Stimulated activated effector memory CD8-positive, alpha-beta T cell treated with anti-CD3 and anti-CD28 coated beads, Interleukin-12 subunit alpha, Interleukin-12 subunit beta, amount 100 ng/mL, for 72 hours (primary cell): ENCODE results near the gene KSR1.

ENCODE experiments used
- ATAC-seq: fragments of 150-1000 bp; cut with Tn5 transposase; 2 replicates; pipeline ENCODE4 v1.10.0; 2021
- DNase-seq, 2 donors: peaks; one replicate each; pipeline ENCODE4 v3.0.0; 2021 to 2022; ENCODE audit warnings: low spot score in 2 of 2
- H3K27ac Mint-ChIP-seq: one replicate; pipeline ENCODE4 v1.8.0; 2022; ENCODE audit warnings: mild to moderate bottlenecking, mixed read lengths
- H3K36me3 Mint-ChIP-seq: one replicate; pipeline ENCODE4 v1.8.0; 2022; ENCODE audit warnings: mild to moderate bottlenecking, mixed read lengths
- H3K4me1 Mint-ChIP-seq: one replicate; pipeline ENCODE4 v1.8.0; 2022; ENCODE audit warnings: mixed read lengths
- H3K4me3 Mint-ChIP-seq: one replicate; pipeline ENCODE4 v1.8.0; 2022; ENCODE audit warnings: mild to moderate bottlenecking, mixed read lengths
- H3K9me3 Mint-ChIP-seq: one replicate; pipeline ENCODE4 v1.8.0; 2022; ENCODE audit warnings: mixed read lengths

Gene KSR1

DNA sequence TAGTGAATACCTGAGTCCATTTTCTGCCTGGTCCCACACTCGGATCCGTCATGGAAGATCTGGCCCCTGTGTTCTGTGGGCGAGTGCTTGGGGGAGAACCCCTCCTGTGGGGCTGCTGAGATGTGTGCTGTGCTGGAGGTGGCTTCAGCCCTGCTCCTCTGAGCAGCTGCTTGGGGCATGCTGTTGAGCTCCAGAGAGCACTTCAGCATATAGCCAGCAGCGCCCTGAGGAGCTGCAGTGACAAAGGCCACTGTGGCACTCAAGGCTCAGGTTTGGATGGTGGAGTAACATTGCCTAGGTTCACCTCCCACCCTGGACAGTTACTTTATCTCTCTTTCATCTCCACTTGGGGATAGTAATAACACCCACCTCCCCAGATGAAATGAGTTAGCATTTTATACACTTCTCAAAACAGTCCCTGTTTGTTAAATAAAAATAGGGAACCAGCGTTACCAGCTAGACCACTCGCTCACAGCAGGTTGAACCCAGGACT, 75.3 kb downstream of the KSR1 start:
- ATAC-seq (no peak), DNase-seq (no peak)
- H3K4me3 Mint-ChIP-seq = no peak overlapping the region
- no peaks in the 10 kb centered on the region for H3K9me3 Mint-ChIP-seq
- H3K27ac Mint-ChIP-seq = no peak overlapping the region
- peaks cover 5% of the 10 kb centered on the region for H3K36me3 Mint-ChIP-seq
- H3K4me1 Mint-ChIP-seq = peaks cover 64% of the 10 kb centered on the region

DNA sequence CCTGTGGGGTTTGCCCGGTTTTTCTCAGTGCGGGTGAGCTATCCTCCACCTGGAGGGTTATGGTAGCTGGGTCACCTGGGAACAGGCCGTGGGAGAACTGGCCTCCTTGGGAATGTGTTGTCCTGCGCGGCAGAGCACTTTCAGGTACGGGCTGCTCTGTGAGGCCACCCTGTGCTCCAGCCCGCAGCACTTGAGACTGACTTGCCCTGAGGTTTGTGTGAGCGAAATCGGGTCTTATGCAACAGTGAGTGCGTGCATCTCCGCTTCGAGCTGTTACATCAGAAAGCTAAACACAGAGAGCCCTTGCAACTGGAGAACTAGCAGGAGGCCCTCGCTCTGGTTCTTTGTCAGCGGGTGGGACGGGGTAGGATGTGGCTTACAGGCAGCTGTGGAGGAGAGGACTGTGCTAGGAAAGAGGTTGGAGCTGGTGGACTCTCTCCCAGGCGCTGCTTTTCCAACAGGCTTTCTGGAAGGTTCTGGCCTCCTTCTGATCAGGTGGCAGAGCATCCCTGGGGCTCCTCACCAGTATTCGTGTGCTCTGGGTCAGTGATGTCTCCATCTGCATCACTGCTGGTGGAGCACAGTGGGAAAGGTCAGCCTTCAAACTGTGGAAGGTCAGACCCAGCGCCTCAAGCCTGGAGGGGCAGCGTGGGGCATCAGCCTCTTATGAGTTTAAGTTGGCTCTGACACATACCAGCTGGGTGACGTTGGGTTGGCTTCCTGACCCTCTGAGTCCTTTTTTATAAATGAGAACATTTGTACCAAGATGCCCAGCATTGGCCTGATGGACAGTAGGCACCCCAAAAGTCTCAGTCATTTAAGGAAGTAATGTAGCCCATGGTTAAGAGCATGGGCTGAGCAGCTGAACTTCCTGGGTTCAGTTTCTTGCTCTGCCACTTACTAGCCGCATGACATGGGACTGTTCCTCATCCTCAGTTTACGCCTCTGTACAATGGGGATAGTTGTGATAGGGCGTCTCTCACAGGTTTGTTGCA, 76.3 kb downstream of the KSR1 start:
- Mint-ChIP-seq H3K4me1 (peaks cover 64% of the 10 kb centered on the region), H3K4me3 (no peak overlapping the region), H3K9me3 (no peaks in the 10 kb centered on the region), H3K27ac (no peak overlapping the region), H3K36me3 (peaks cover 5% of the 10 kb centered on the region)
- ATAC-seq = no peak
- DNase-seq = no peak

DNA sequence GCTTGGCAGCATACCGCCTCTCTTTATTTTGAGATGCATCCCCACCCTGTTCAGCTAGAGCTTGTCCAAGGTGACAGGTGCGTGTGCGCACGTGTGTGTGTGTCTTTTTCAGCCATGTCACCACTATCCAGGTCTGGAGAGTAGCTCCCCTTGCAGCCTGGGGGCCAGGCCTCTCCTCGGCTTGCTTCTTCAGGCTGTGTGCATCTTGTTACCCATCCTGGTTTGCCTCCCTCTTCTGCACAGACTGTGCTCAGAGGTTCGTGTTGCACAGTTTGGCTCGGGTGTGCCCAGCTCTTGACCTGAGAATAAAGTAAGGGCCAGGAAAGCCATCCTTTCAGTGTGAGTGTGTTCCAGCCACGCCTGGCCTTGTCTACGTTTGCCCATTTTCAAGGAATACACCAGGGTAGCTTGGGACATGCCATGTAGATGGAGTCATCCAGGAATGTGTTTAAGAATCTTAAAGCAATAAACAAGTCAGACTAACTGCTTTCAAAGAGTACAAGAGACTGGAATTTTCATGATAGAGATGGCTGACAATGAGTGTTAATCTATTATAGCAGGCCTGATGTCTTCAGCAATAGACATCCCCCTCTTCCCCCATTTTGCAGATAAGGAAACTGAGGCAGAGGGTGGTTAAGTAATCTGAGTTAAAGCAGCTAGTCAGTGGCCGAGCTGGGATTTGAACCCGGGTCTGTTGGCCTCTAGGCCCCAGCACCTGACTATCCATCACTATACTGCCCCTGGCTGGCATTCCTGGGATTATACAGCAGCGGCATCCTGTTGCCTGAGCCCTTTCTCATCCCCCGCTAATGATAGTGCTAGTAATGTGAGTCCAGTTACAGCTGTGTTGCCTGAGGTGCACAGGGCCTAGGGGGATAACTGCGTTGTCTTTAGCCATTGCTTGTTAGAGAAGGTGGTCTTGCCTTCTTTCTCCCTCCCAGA, 77.9 kb downstream of the KSR1 start:
- DNase-seq = no peak
- ATAC-seq = no peak
- no peak overlapping the region for H3K4me3 Mint-ChIP-seq
- peaks cover 66% of the 10 kb centered on the region for H3K4me1 Mint-ChIP-seq
- peaks cover 5% of the 10 kb centered on the region for H3K36me3 Mint-ChIP-seq
- no peaks in the 10 kb centered on the region for H3K9me3 Mint-ChIP-seq
- no peak overlapping the region for H3K27ac Mint-ChIP-seq

DNA sequence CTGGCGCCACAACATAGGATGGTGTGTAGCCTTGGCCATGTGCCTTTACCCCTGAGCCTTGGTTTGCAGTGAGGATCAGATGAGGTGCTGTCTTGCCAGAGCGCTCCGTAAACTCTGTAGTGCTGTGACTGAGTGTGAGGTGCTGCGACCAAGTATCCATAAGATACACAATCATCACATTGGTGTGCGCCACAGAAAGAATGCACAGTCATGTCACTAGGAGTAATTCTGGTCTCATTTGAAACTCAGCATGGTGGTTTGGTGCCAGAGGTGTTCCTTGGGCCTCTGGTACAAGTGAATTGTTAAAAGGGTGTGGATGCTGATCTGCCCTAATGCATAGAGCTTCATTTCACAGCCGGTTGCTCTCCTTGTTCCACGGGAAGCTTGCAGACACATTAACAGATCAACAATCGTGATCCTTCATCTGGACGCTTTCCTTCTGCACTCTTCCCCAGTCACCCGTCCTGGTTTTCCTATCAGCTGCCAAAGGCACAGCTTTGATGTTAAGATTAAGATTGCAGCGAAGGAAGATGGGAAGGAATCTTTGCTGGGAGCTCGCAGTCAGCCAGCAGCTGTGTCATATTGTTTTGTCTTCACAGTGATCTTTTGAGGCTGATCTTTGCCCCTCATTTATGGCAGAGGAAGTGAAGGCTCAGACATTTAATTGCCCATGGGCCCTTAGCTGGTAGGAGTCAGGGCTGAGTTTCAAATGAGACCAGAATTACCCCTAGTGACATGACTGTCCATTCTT, 79.1 kb downstream of the KSR1 start:
- ATAC-seq = no peak
- Mint-ChIP-seq H3K4me3 (no peak overlapping the region), H3K4me1 (peaks cover 65% of the 10 kb centered on the region), H3K27ac (peak overlapping the region; percentile 79), H3K9me3 (no peaks in the 10 kb centered on the region), H3K36me3 (peaks cover 5% of the 10 kb centered on the region)
- no peak for DNase-seq

DNA sequence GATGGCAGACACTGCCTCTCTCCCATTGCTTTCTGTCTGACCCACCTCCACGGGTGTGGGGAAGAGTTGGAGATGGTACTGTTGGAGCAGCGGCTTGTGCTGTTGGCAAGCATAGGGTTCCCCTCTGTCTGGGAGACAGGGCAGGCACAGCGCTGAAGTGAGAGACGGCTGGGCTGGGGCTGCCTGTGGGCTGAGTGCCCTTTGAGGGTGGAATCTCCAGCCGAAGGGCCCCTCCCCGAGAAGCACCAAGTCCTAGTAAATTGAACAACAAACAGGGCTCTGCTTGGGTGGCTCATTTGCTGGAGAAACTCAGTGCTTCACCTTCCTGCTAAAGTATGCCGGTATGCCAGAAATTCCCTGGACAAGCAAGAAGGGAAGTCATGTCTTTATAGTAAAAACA, 79.7 kb downstream of the KSR1 start:
- ATAC-seq (no peak), DNase-seq (no peak)
- Mint-ChIP-seq H3K4me3 (no peak overlapping the region), H3K4me1 (peaks cover 67% of the 10 kb centered on the region), H3K27ac (peak overlapping the region; percentile 79), H3K36me3 (peaks cover 5% of the 10 kb centered on the region), H3K9me3 (no peaks in the 10 kb centered on the region)

DNA sequence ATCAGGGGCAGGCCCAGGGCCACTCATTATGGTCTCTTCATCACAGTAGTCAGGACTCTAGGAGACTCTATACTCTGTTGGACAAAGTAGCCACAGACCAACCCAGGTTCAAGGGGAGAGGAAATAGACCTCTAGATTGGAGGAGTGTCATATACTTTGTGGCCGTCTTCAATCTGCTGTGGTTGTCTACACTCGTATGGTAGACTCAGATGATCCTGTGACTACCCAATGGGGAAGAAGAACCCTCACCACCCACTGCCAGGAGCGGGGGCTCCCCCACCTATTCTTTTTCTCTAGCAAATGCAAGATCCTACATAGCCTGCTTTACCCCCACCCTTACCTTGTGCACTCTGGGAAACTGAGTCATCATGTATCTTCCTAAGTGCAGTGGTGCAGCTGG, 80.5 kb downstream of the KSR1 start:
- no peak overlapping the region for H3K4me3 Mint-ChIP-seq
- no peak for DNase-seq
- H3K4me1 Mint-ChIP-seq = peaks cover 71% of the 10 kb centered on the region
- H3K36me3 Mint-ChIP-seq = peaks cover 5% of the 10 kb centered on the region
- H3K27ac Mint-ChIP-seq = peak overlapping the region; percentile 79
- H3K9me3 Mint-ChIP-seq = no peaks in the 10 kb centered on the region
- peak; percentile 38 for ATAC-seq

DNA sequence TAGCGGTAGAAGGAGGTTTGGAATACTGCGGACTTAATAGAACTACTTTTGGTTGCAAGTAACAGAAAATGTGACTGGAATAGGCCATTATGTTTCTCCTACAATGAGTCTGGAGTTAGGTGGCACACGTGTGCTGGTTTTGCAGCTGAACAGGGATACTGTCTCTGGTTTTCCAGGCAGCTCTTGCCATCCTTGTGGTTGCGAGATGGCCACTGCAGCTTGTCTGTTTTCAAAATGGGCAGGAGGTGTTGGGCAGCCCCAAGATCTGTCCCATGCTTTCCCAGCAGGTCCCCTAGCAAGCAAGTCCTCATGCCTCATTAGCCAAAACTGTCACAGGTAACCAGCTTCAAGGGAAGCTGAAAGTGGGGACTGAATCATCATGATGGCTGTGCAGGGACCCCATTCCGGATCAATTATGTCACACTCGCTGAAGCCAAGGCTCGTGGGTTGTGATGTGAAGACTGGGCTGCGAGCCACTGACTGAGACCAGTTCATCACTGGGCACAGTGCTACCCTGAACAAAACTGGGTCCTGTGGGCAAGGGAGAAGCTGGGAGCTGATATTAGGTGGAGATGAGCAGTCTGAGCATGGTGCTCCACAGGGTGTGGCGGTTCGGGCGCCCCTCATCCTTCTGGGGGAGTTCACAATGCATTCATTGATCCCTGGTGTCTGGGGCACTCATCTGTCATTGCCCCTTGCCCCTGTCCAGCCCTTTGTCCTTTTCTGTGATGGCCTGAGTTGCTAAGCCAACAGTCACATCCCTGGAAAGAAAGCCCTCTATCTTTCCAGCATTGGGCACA, 82.1 kb downstream of the KSR1 start:
- Mint-ChIP-seq H3K27ac (no peak overlapping the region), H3K4me3 (no peak overlapping the region), H3K4me1 (peaks cover 71% of the 10 kb centered on the region), H3K9me3 (no peaks in the 10 kb centered on the region), H3K36me3 (peaks cover 5% of the 10 kb centered on the region)
- ATAC-seq (no peak), DNase-seq (no peak)

DNA sequence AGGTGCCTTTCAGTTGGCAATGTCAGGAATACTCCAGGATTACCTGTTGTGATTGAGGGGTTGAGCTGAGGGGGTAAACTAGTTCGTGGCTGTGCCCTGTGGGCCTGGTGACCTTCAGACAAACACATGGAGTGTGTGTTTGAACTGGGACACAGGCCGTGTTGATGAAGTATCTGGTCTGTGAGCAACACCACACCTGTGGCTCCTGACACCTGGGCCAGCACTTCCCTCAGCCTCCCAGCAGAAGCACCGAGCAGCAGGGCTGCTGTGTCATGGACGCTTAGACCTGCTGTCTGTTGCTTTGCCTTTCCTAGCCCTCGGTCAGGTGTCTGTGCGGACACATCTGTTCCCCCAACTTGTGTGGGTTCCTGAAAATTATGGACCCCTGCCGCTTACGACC, 82.9 kb downstream of the KSR1 start:
- Mint-ChIP-seq H3K27ac (no peak overlapping the region), H3K4me3 (no peak overlapping the region), H3K9me3 (no peaks in the 10 kb centered on the region), H3K36me3 (peaks cover 5% of the 10 kb centered on the region), H3K4me1 (peaks cover 71% of the 10 kb centered on the region)
- DNase-seq (no peak), ATAC-seq (no peak)

GRCh38 chr17:27539794-27540317, 83.6 kb downstream of the KSR1 start:
- ATAC-seq = no peak
- Mint-ChIP-seq H3K4me1 (peaks cover 73% of the 10 kb centered on the region), H3K4me3 (no peak overlapping the region), H3K9me3 (no peaks in the 10 kb centered on the region), H3K27ac (no peak overlapping the region), H3K36me3 (peaks cover 12% of the 10 kb centered on the region)
- no peak for DNase-seq

DNA sequence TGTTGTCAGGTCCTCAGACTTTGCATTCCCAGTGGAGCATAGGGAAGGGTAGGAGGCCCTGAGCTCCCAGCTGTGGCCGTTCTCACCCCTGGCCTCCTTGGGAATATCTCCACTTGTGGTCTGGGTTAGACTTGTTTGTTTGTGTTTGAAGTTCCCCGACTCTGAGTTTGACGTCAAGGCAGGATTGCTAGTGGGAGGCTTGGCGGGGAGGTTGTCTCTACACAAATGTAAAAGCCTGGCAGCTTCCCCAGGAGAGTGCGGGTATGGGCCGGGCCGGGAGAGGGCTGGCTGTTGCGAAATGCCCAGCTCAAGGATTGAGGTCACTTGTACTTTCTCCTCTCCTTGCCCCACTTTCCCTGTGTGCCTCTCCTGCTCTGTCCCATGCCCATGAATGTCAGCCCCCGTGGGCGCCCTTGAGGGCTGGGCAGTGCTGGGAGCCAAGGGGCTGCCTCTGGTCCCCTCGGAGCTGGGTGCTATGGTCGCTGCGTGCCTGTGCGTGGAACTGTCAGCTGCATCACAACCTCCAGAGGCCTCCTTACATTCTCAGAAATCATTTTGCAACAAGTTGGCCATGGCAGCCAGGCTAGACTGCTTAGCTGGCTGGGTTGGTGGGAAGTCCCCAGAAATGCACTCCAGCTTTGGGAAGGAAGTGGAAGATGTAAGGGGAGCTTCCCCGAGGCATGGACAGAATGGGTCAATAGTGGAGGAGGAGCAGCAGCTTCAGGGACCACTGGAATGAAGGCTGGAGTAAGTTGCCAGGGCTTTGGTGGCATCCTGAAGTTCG, 84.3 kb downstream of the KSR1 start:
- no peak overlapping the region for H3K4me3 Mint-ChIP-seq
- no peak overlapping the region for H3K27ac Mint-ChIP-seq
- H3K9me3 Mint-ChIP-seq = no peaks in the 10 kb centered on the region
- H3K36me3 Mint-ChIP-seq = peaks cover 13% of the 10 kb centered on the region
- ATAC-seq = no peak
- no peak for DNase-seq
- H3K4me1 Mint-ChIP-seq = peaks cover 75% of the 10 kb centered on the region

GRCh38 chr17:27541301-27542023, 85.2 kb downstream of the KSR1 start:
- peaks cover 75% of the 10 kb centered on the region for H3K4me1 Mint-ChIP-seq
- ATAC-seq = no peak
- H3K4me3 Mint-ChIP-seq = no peak overlapping the region
- peaks cover 9% of the 10 kb centered on the region for H3K36me3 Mint-ChIP-seq
- no peak overlapping the region for H3K27ac Mint-ChIP-seq
- no peaks in the 10 kb centered on the region for H3K9me3 Mint-ChIP-seq
- no peak for DNase-seq

DNA sequence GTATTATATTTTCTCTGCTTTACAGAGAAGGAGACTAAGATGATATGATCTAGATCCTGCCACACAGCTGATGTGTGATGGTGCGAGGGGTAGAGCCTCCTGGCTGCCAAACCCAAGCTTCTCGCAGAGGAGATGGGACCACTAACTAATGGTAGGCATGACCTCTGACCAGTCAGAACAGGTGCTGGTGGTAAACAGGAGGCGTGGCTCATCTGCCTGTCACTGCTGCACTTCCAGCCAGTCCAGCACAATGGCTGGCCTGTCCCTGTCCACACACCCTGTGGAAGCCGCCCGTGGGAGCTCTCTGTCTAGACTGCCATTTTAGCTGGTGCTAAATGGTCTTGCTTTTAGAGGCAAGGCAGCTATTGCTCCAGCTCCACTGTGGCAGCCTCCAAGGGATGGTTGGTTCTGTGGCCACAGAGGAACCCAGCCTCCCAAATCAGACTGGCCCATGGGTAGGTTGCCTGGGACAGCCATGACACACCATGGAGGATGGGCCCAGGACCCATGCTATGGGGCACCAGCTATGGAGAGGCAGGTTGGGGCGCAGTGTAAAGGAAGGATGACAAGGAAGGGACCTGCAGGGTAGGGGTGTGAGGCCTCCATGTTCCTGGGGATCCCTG, 86.7 kb downstream of the KSR1 start:
- H3K27ac Mint-ChIP-seq = peak overlapping the region; percentile 63
- no peaks in the 10 kb centered on the region for H3K9me3 Mint-ChIP-seq
- no peak for ATAC-seq
- DNase-seq = no peak
- H3K4me3 Mint-ChIP-seq = no peak overlapping the region
- peaks cover 8% of the 10 kb centered on the region for H3K36me3 Mint-ChIP-seq
- H3K4me1 Mint-ChIP-seq = peaks cover 80% of the 10 kb centered on the region
